HG02840 (cell line): ENCODE results near the gene PXYLP1.

ENCODE experiments used
- ATAC-seq: cut with Tn5 transposase; IDR thresholded peaks from one replicate; pipeline ENCODE4 v1.9.1; 2021; ENCODE audit warnings: mild to moderate bottlenecking, moderate library complexity, moderate number of reproducible peaks; ENCODE audit not compliant: unreplicated experiment, low FRiP score

Gene PXYLP1

DNA sequence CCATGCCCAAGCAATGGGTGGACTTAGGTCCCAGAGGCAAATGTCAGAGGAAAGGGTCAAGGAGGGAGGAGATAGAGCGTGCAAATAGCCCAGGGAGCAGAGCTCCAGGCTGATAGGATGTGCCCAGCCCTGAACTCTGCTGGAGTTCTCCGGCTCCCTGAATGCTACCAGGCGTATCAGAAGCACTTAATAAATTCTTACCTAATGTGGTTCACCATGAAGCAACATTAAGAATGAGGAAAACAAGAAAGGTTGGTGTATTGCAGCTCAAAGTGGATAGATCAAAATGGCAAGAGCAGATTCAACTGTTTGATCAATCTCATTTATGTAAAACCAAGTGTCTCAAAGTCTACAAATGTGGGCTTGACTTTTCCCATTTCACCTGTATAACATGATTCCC lies 38.3 kb downstream of the PXYLP1 start:
- ATAC-seq = no peak

- no peak for ATAC-seq
Observed at GRCh38 chr3:141271279-141272030, 39.8 kb downstream of the PXYLP1 start.

DNA sequence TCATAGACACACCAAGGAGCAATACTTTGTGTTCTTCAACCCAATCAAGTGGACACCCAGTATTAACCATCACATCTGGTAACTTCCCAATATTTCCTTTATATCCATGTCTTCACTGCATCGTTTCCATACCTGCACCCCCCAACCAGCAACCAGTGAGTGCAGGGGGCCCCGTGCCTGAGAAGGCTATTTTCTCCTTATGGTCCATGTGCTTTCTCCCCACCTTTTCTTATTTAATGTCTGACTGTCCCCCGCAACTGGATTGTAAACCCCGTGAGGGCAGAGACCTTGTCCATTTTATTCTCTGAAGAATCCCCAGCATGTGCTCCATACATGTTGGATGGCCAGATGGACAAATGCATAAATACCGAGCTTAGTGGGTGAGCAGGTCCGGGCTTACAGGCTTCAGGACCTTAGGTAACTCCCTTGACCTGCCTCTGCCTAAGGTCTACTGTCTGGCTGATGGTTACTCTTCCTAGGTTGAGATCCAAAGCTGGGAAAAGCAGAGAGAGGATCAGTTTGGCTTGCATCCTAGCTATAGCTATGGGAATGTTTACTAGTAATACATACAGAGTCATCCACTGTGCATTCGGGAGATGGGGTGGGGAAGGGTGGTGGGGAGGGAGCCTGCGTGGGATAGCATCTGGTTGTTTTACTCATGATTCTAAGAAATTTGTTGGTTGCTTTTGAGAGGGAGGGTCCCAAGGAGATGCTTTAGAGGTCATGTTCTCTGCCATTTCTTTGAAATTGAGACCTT lies 41.5 kb downstream of the PXYLP1 start:
- ATAC-seq = no peak

GRCh38 chr3:141273700-141274410 lies 42.2 kb downstream of the PXYLP1 start:
- no peak for ATAC-seq

DNA sequence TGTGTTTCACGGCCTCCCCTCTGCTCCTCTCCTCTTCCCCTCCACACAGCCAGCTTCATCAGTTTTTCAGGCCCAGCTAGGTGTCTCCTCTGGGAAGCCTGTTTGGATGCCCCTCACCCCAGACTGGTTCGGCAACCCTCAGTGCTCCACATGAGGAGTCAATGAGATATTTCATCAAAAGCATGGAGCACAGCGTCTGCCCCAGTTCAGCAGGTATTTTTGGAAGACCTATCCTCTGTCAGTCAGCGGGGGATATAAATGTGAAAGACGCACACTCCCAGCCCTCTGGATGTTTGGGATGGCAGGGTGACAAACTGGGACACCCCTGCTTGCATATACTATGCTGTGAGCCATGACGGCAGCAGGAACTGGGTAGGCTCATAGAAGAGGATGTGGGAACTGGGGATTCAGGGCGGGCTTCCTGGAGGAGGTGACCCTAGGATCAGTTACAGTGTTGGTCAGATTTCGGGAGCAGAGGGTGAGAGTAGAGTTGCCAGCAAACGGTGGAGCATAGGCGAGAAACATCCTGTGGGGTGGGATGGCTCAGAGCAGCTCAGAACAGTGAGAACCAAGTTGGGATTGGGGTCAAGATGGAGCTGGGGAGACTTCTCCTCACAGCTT lies 42.9 kb downstream of the PXYLP1 start:
- no peak for ATAC-seq

- ATAC-seq = no peak
Observed at GRCh38 chr3:141275032-141275422, 43.4 kb downstream of the PXYLP1 start.

DNA sequence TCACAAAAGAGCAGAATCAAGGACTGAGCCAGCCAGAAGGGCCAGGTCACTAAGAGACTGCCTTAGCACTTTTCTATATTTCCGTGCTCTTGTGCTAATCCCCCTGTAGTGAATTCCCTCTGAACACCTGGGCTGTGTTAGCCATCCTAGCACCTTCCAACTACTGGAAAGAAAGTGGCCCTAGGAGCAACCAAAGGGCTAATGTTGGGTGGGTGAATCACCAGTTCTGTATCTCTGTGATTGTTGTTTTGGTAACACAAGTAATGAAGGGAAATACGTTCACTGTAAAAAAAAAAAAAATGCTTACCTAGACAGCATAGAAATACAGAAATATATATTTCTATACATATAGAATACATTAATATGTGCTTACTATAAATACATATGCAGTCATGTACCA lies 43.9 kb downstream of the PXYLP1 start:
- ATAC-seq = no peak

DNA sequence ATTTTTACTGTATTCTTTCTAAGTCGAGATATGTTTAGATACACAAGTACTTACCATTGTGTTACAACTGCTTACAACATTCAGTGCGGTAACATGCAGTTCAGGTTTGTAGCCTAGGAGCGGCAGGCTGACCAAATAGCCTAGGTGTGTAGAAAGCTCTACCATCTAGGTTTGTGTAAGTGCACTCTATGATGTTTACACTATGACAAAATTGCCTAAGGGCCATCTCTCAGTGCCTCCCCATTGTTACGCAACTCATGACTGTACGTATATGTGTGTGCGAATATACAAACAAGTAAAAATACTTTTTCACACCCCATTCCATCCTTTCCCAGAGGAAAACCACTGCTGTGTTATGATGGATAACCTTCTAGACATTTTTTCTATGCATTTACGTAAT lies 44.3 kb downstream of the PXYLP1 start:
- no peak for ATAC-seq

DNA sequence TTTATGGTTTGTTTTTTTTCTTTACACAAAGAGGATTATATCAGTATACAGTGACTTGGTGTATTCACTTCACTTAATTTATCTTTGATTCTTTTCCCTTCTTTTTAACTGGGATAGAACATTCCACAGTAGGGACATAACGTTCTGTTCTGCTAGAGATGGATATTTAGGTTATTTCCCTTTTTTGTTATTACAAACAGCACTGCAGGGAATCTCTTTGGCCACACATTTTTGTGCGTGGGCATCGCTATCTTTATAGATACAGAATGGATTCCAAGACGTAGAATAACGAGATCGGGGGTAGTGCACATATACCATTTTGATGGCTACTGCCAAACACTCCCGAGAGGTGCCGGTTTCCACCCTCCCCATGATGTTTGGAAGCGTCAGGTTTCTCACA lies 44.8 kb downstream of the PXYLP1 start:
- ATAC-seq = no peak

DNA sequence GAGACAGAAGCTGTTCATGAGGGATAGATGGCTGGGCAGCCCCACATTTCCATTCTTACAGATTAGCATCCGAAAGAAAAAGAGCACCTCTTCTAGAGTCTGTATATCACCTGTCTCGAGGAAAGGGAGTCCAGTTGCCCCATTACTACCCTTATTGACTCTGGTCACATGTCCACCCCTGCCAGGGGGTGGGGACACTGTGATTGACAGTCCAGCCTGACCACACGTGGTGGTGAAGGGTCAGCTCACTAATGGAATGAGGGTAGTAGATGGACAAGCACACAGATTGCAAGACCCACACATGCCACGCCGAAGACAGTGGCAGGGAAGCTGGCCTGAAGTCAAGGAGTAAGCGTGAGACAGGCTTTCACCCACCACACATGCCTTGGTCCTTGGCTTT lies 45.8 kb downstream of the PXYLP1 start:
- no peak for ATAC-seq

DNA sequence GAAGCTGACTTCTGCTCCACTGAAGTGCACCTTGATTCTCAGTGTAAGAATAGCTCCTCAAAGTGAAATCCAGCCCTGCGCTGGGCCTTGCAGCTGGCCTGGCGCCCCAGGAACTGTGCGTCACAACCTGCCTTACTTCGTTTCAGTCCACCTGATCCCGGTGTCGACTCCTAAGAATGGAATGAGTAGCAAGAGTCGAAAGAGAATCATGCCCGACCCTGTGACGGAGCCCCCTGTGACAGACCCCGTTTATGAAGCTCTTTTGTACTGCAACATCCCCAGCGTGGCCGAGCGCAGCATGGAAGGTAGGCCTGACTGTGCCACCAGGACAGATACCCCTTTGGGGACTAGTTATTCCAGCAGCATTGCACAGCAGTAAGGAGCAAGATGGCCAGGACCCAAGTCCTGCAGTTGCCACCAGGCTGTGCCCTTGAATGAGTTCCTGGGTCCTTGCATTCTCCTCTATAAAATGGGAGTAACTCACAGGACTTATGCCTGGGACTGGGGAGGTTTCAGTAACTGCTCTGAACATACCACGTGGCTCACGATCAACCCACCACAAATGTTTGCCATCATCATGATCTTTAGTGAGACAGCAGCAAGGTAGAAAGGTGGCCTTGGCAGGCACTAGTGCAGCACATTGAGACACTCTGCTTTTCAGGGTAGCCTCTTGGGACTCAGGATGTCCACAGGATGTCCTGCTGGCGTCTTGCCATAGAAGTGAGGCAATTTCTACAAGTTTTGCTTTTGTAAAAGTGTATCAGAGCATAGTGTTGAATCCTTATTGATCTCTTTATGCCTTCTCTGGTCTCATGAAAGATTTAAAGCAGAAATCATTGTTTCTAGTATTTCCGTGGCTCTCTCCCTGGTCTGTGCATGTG lies 46.8 kb downstream of the PXYLP1 start:
- ATAC-seq = no peak

DNA sequence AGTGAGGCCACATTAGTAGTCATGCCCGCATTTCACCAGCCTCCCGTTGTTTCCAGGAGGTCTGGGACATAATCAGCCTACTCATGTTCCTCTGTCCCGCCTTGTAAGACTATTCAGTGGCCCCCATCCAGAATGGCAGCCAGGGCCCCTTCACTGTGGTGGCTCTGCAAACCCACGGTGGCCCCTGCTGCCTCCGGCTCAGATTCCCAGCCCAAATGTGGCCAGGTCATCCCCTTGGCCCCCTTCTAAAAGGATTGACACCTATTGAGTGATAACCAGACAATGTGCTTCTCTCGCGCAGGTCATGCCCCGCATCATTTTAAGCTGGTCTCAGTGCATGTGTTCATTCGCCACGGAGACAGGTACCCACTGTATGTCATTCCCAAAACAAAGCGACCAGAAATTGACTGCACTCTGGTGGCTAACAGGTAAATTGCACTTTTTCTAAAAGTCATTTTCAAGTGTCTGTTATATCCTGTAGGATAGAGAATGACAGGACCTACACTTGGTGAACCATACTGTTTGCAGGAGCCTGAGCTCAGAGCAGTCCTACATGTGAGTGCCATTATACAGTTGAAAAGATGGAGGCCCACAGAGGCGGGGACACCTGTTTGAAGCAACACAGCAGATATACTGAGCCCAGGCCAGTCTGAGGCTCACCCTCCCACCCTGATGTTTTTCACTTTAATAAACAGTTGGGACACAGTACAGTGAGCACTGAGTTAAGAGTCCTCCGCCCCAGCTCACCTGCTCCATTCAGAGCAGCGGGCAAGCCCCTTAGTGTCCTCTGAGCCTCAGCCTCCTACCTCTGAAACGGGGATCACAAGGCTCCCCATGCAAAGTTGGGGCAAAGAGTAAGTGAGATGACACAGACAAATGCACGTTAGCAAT lies 47.7 kb downstream of the PXYLP1 start:
- ATAC-seq = no peak

GRCh38 chr3:141280086-141280485 lies 48.5 kb downstream of the PXYLP1 start:
- no peak for ATAC-seq

GRCh38 chr3:141280690-141281089 lies 49.1 kb downstream of the PXYLP1 start:
- ATAC-seq = no peak

GRCh38 chr3:141285570-141285969 lies 53.9 kb downstream of the PXYLP1 start:
- ATAC-seq = no peak

DNA sequence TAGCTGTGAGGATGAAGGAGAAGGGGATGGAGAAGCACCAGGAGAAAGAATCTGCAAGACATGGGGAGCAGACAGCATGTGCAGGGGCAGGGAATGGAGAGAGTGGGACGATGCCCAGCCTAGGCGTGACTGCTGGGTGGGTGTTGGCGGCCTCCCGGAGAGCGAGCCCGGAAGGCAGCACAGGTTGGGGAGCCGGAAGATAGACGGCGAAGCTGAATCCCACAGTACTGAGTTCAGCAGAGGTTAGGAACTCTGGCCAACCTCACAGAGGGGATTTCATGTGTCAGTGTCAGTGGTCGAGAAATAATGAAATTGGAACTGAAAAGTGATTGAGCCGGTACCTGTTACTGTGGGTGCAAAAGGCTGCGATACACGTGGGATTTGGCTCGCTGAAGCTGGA lies 55.2 kb downstream of the PXYLP1 start:
- no peak for ATAC-seq

GRCh38 chr3:141287326-141287725 lies 55.7 kb downstream of the PXYLP1 start:
- no peak for ATAC-seq

GRCh38 chr3:141288336-141288990 lies 56.8 kb downstream of the PXYLP1 start:
- no peak for ATAC-seq
